Activated CD8-positive, alpha-beta memory T cell treated with anti-CD3 and anti-CD28 coated beads for 36 hours (primary cell): ENCODE measurements around the gene LIM2. TPM values are rescaled to one million over a fixed set of nuclear protein-coding genes. Genes with fewer than 3 reads are reported as not detected.

Experiments used
- CTCF ChIA-PET: fragments of 350-600 bp; sonication (Branson Sonifier 250); formaldehyde crosslinking; loops from one replicate; lab custom pipeline; 2021; ENCODE audit warnings: antibody characterized with exemption; lab: Charles Lee
- POLR2A ChIA-PET: fragments of 350-600 bp; sonication (Branson Sonifier 250); formaldehyde crosslinking; loops from one replicate; lab custom pipeline; 2021; ENCODE audit warnings: antibody characterized with exemption; lab: Charles Lee
- total RNA-seq, 2 experiments: library from RNA; stranded (reverse); gene quantifications; one replicate each; pipeline ENCODE4 v1.2.3, GENCODE V29; 2021

The LIM2 gene
- total RNA-seq, 2 experiments from 2014 or later = 0.31 to 1.2 TPM

GRCh38 chr19:51354103-51354741, 33.6 kb downstream of the LIM2 start:
- CTCF ChIA-PET = interaction anchor here (0.6 kb wide), 1 partner anchor 116 kb away, joined by 3 read pairs; no protein-coding TSS in a partner anchor
- POLR2A ChIA-PET = no interaction called here

DNA sequence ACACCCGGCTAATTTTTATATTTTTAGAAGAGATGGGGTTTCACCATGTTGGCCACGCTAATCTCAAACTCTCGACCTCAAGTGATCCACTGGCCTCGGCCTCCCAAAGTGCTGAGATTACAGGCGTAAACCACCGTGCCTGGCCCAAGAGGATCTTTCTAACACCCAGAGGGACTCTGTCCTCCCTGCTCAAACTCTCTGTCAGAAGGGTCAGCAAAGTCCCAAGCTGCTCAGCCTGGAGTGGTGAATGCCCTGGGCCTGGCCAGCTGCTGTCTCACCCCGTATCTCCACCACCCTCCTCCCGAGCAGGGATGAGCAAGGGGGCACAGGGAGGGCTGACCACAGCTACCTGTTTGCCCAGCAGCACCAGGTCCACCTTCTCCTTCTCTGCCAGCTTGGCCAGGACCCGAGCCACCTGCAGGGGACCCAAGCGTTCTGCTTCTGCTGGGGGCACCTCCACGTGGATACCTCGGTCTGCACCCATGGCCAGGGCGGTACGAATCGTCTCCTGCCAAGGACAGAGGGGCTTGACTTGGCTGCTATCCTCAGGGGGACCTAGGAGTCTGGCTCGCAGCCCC, 34.9 kb downstream of the LIM2 start:
- ChIA-PET CTCF (no interaction called here), POLR2A (no interaction called here)

DNA sequence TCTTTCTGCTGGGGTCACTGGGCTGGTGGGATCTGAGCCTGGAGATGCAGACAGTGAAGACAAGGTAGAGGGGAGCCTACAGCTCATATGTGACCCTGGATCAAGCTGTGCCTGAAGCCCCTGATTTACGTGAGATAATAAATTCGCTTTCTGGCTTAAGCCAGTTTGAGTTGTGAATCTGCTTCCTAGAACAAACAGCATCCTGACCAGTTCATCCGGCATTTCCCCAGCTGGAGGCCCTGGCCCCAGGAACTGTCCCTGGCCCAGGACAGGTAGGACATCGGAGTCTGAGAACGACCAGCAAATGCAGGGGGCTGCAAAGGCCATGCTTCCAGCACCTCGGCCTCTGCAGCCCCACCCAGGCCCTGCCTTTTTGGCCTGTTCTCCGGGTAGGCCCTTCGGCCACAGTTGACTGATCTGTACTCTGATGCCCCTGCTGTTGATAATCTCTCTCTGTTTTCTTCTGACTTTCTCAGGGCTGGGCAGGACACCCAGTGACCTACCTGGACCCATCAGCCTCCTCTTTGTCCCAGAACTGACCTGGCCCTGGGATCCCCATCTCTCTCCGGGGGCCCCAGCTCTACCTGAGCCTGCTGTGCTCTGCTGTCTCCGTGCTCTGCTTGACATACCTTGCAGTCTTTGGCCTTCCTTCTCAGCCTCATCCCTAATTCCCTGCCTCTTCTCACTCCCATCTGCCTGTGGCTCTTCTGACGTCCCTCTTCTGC, 36.3 kb downstream of the LIM2 start:
- ChIA-PET CTCF (interaction anchor here (0.5 kb wide), 1 partner anchor 82 kb away, joined by 3 read pairs; no protein-coding TSS in a partner anchor), POLR2A (interaction anchor here (0.6 kb wide), 1 partner anchor 27 kb away, joined by 6 read pairs; no protein-coding TSS in a partner anchor)

DNA sequence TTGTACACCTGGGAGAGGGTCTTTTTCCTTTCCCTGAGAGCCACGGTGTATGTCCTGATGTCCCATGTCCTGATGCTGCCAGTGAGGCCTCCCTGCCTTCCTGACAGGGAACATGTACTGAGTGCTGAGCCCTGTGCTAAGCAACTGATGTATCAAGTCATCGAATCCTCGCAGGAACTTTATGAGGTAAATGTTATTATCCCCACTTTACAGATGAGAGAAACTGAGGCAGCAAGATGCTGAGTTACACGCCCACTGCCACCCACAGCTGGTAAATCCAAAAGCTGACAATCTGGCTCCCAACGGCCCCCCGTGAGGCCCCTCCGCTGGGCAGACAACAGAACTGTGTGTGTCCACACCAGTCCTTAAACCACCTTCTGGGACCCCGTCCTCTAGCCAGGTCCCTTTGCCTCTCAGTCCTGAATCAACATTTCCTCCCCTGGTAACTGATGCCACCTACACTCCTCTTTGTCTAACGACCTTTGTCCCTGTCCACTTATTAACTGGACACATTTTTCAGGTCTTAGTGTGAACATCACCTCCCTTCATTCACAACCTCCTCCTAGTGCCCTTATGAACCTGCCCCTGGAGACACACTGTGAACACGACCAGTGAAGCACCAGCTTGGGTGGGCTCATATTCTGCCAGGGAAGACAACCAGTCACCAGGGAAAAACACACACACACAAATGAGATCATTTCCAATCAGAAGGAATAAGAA, 40.4 kb downstream of the LIM2 start:
- CTCF ChIA-PET = interaction anchor here (0.7 to 1.2 kb wide), 2 partner anchors 11 kb away, joined by 3 read pairs; no protein-coding TSS in a partner anchor
- POLR2A ChIA-PET = no interaction called here

- CTCF ChIA-PET = interaction anchor here (1.2 kb wide), 1 partner anchor 12 kb away, joined by 3 read pairs; no protein-coding TSS in a partner anchor
- POLR2A ChIA-PET = no interaction called here
These were observed 41.0 kb downstream of the LIM2 start for GRCh38 chr19:51346742-51347141.

GRCh38 chr19:51345076-51345620, 42.6 kb downstream of the LIM2 start:
- CTCF ChIA-PET = no interaction called here

GRCh38 chr19:51342631-51343569, 44.9 kb downstream of the LIM2 start:
- ChIA-PET POLR2A (no interaction called here), CTCF (interaction anchor here (2.1 kb wide), 1 partner anchor 51 kb away, joined by 5 read pairs; no protein-coding TSS in a partner anchor)

More at GRCh38 chr19:51345076-51345620, 42.6 kb downstream of the LIM2 start:
- POLR2A ChIA-PET = no interaction called here

- ChIA-PET CTCF (interaction anchor here (0.5 to 2.1 kb wide), 4 partner anchors 7 to 52 kb away, joined by 3 to 5 read pairs (median 4); no protein-coding TSS in a partner anchor), POLR2A (interaction anchor here (0.7 kb wide), 1 partner anchor 26 kb away, joined by 3 read pairs; no protein-coding TSS in a partner anchor)
These were observed 45.7 kb downstream of the LIM2 start, which contains the start of gene VSIG10L for GRCh38 chr19:51341976-51342580. Gene VSIG10L (minus strand): TSS chr19:51342139. CDS start chr19:51342124, 15 bp downstream.

GRCh38 chr19:51341066-51341465, 46.7 kb downstream of the LIM2 start:
- POLR2A ChIA-PET = interaction anchor here (0.7 kb wide), 1 partner anchor 27 kb away, joined by 3 read pairs; no protein-coding TSS in a partner anchor
- CTCF ChIA-PET = interaction anchor here (0.5 to 1.7 kb wide), 6 partner anchors 8 to 101 kb away, joined by 3 to 5 read pairs (median 3); no protein-coding TSS in a partner anchor

- POLR2A ChIA-PET = interaction anchor here (0.6 to 1.0 kb wide), 5 partner anchors 13 to 56 kb away, joined by 3 to 7 read pairs (median 5); partner anchors contain the start of gene NKG7
- CTCF ChIA-PET = interaction anchor here (0.5 to 1.7 kb wide), 12 partner anchors 22 to 175 kb away, joined by 3 to 5 read pairs (median 3); partner anchors contain the start of gene ETFB
These were observed 47.8 kb downstream of the LIM2 start for GRCh38 chr19:51339687-51340656.

- POLR2A ChIA-PET = interaction anchor here (0.6 to 1.0 kb wide), 5 partner anchors 12 to 56 kb away, joined by 3 to 7 read pairs (median 5); partner anchors contain the start of gene NKG7
- CTCF ChIA-PET = interaction anchor here (0.9 to 1.4 kb wide), 5 partner anchors 26 to 176 kb away, joined by 3 to 5 read pairs (median 4); partner anchors contain the start of gene ETFB
These were observed 48.5 kb downstream of the LIM2 start for GRCh38 chr19:51339313-51339686.

DNA sequence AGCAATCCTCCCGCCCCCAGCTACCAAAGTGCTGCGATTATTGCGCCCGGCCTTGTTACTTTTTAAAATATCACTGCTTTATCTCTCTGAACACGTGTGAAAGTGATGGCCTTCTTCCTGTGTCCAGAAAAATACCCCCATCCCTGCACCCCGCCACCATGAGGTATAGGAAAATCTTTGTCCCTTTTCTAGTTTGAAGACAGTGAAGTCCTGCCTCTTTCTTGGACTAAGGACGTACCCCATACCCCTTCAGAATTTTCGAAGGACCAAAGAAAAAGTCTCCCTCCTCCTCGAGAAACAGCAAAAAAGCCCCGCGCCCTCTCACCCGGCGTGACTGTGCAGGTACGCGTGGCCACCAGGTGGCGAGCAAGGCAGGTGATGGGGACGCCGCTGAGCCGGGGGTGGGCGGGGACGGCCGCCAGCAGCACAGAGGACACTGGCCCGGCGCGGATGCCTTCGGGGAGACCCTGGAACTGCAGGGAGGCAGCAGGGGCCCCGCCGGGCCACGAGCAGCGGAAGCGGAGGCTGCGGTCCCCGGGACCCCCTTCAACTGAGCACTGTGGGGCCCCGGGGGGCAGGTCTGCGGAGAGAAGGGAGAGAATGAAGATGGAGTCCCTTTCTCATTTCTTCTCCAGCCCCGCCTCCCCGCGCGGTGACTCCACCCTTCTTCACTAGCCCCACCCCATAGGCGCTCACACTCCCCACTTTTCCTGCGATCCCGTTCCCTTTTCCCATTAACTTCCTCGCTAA, 49.0 kb downstream of the LIM2 start:
- POLR2A ChIA-PET = interaction anchor here (1.0 kb wide), 2 partner anchors 29 to 57 kb away, joined by 4 to 5 read pairs; no protein-coding TSS in a partner anchor
- CTCF ChIA-PET = interaction anchor here (0.7 to 1.4 kb wide), 6 partner anchors 27 to 176 kb away, joined by 3 to 5 read pairs (median 4); partner anchors contain the start of gene ETFB

DNA sequence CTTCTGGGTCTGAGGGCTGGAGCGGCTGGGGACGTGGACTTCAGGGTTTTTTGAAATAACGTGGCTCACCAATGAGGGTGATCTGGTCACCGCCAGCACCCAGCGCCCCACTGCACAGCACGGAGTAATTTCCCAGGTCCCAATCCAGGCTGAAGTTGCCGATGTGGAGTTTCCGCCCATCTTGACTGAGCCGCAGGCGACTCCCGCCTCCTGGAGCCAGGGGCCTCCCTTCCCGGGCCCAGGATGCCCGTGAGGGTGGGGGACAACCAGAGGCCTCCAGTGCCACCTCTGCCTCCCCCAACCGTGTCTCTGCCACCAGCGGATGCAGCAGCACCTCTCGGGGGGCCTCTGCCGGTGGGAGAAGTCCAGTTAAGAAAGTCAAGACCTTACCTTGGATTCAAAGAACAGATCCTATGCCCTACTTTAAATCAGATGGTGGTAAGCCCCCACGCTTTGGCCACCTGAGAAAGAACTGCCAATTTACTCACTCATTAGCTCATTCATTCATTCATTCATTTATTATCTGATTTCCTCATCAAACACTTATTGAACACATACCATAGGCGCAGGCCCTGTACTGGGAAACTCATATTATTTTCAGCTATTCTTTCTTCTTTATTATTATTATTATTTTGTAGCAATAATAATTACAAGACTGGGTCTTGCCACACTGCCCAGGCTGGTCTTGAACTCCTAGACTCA, 49.8 kb downstream of the LIM2 start:
- CTCF ChIA-PET = interaction anchor here (0.7 kb wide), 1 partner anchor 97 kb away, joined by 3 read pairs; no protein-coding TSS in a partner anchor
- POLR2A ChIA-PET = no interaction called here
